HUES6 (cell line): Measurements from ENCODE around the gene IRAK1.

ENCODE experiments used
- H3K27ac ChIP-seq: 2 replicates; pipeline ENCODE4 v1.7.0; 2013; ENCODE audit warnings: low read depth, mild to moderate bottlenecking, low read length, inconsistent platforms
- H3K27me3 ChIP-seq: 2 replicates; pipeline ENCODE4 v1.6.1; 2013; ENCODE audit warnings: low read length; ENCODE audit not compliant: control insufficient read depth, insufficient read depth
- H3K36me3 ChIP-seq: 2 replicates; pipeline ENCODE4 v1.6.1; 2013; ENCODE audit warnings: low read length; ENCODE audit not compliant: control insufficient read depth, insufficient read depth
- H3K4me1 ChIP-seq: 2 replicates; pipeline ENCODE4 v1.6.1; 2013; ENCODE audit warnings: low read length; ENCODE audit not compliant: control insufficient read depth, insufficient read depth
- H3K4me3 ChIP-seq: 2 replicates; pipeline ENCODE4 v1.5.1; 2013; ENCODE audit warnings: low read depth, low read length
- H3K9ac ChIP-seq: one replicate; pipeline ENCODE4 v1.6.1; 2013; ENCODE audit warnings: mild to moderate bottlenecking, low read length
- H3K9me3 ChIP-seq: 2 replicates; pipeline ENCODE4 v1.6.1; 2013; ENCODE audit warnings: low read depth, low read length; ENCODE audit not compliant: control insufficient read depth, insufficient read depth

Gene IRAK1

DNA sequence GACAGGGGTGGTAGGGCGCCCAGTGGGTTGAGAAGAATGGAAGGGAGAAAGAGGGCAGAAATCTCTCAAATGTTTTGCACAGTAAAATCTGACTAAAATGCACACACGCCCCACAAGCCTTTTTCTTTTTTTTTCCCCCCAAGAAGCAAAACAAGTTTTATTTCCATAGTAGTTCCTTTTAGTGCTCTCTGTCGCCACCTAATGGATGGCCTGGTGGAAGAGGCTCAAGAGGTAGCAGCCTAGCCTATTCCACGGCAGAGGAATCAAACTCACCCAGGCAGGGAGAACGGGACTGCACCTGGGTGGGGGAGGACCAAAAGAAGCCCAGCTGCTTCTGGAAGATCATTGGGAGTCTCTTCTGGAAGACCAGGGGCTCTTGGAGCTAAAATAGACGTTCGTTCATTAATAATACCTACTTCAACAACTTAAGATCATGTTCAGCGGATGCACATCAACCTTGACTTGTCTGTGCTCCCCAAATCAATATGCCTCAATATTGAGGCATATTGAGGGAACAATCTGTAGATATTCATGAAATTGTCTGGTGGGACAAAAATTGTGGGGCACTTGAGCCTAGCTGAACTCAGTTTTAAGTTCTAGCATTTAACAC, 31.6 kb upstream of the IRAK1 start:
- no peak overlapping the region for H3K9ac ChIP-seq
- no peak overlapping the region for H3K27ac ChIP-seq
- H3K27me3 ChIP-seq: no peaks in the 10 kb centered on the region
- peaks cover 14% of the 10 kb centered on the region for H3K36me3 ChIP-seq
- peaks cover 13% of the 10 kb centered on the region; the same call in 1 of the 2 replicates for H3K9me3 ChIP-seq
- H3K4me3 ChIP-seq: no peak overlapping the region
- H3K4me1 ChIP-seq: peaks cover 3% of the 10 kb centered on the region

DNA sequence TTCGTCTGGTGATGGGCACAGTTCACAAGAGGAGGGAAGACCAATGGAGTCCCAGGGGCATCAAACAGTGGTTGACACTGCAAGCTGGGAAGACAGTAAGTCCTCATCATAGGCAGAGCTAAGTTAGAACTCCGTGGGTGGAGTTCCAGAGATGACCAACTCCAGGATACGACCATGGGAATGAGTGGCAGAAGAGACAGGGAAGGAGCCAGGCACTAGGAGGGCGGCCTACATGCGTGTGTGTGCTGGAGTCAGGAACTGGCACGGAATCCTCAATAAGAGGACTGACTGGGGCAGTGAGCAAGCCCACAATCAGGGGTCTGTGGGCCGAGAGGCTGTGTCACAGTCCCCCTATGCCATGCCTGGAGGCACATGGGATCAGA, 30.4 kb upstream of the IRAK1 start:
- Histone ChIP-seq H3K9me3 (peaks cover 15% of the 10 kb centered on the region; the same call in 1 of the 2 replicates), H3K36me3 (peaks cover 14% of the 10 kb centered on the region), H3K27ac (no peak overlapping the region), H3K27me3 (no peaks in the 10 kb centered on the region), H3K4me3 (no peak overlapping the region), H3K4me1 (peaks cover 7% of the 10 kb centered on the region), H3K9ac (no peak overlapping the region)

DNA sequence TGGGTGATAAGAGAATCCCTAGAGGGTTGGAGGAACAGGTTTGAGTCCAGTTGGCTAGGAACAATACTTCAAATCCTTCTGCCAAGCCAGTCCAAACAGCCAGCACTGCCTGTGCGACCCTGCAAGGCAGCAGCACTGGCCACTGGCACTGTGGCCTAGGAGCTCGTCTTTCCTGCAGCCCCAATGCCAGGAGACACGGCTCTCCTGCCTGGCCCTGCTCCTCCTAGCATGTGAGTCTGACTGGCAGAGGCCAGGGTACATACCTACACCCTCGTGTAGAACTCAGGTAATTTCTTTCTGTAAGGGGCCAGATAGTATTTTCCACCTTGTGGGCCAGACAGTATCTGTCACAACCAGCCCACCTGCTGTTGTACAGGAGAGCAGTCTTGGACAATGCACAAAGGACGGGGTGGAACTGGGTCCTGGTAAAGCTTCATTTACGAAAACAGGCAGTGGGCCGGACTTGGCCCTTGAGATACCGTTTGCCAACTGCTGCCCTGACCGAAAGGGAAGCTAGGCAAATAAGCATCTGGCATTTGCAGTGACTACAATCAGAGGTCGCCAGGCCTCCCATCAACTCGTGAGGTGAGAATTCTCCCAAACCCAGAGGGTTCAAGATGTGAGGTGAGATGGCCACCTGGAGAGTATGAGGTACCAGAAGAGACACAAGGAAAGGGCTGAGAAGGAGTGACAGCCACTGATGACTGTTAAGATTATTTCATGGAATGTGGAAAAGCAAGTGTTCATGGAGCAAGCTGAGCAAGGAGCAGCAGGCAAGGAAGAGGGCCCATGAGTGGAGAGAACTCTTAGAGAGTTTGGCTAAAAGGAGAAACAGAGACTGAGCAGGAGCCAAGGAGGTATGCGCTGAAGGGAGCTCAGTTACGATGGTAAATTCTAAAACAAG, 29.8 kb upstream of the IRAK1 start:
- no peak overlapping the region for H3K9ac ChIP-seq
- H3K27ac ChIP-seq: no peak overlapping the region
- peaks cover 15% of the 10 kb centered on the region; the same call in 1 of the 2 replicates for H3K9me3 ChIP-seq
- H3K36me3 ChIP-seq: peaks cover 14% of the 10 kb centered on the region
- H3K27me3 ChIP-seq: no peaks in the 10 kb centered on the region
- H3K4me1 ChIP-seq: peaks cover 7% of the 10 kb centered on the region
- no peak overlapping the region for H3K4me3 ChIP-seq

GRCh38 chrX:154048398-154048797, 28.7 kb upstream of the IRAK1 start:
- no peak overlapping the region for H3K9ac ChIP-seq
- H3K9me3 ChIP-seq: peaks cover 15% of the 10 kb centered on the region; the same call in 1 of the 2 replicates
- H3K36me3 ChIP-seq: peaks cover 14% of the 10 kb centered on the region
- no peak overlapping the region for H3K4me3 ChIP-seq
- peaks cover 8% of the 10 kb centered on the region for H3K4me1 ChIP-seq
- no peak overlapping the region for H3K27ac ChIP-seq
- no peaks in the 10 kb centered on the region for H3K27me3 ChIP-seq

GRCh38 chrX:154046940-154047610, 27.4 kb upstream of the IRAK1 start:
- Histone ChIP-seq H3K27me3 (no peaks in the 10 kb centered on the region), H3K4me3 (no peak overlapping the region), H3K9me3 (peaks cover 13% of the 10 kb centered on the region; the same call in 1 of the 2 replicates), H3K27ac (no peak overlapping the region), H3K9ac (no peak overlapping the region), H3K4me1 (peaks cover 12% of the 10 kb centered on the region), H3K36me3 (peaks cover 14% of the 10 kb centered on the region)

DNA sequence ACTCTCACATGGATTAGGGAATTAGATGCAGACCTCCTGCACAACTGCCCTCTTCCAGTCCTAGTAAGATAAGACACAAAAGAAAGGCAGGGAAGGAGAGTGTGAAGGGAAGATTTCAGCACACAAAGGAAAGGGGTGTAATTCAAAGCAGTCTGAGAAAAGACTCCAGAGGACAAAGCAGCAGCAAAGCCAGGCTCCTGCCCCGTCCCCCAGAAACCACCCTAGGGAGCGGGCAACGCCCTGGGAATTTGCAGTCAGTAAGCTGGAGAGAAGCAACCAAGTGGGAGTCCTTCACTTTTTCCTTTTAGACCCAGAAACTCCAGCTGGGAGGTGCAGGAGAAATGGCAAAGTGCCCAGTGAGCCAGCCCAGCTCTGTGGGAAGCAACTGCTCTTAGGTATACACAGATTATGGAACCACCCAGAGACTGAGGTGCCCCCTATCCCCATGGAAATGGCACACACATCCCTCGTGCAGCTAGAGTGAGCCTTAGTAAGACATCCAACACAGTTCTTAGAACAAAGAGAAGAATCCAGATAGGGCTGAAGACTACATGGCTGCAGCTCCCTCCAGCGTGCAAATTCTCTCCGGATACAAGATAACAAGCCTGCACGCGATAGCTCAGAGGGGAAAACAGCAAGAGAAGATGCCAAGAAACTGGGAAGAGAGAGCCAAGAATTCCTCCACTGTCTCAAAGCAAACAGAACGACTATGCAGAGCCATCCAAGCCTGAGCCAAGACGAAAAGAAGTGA, 26.5 kb upstream of the IRAK1 start:
- Histone ChIP-seq H3K27me3 (no peaks in the 10 kb centered on the region), H3K36me3 (peaks cover 14% of the 10 kb centered on the region), H3K9me3 (peaks cover 13% of the 10 kb centered on the region; the same call in 1 of the 2 replicates), H3K27ac (no peak overlapping the region), H3K4me1 (peaks cover 20% of the 10 kb centered on the region), H3K9ac (no peak overlapping the region), H3K4me3 (no peak overlapping the region)

GRCh38 chrX:154044091-154044490, 24.4 kb upstream of the IRAK1 start:
- Histone ChIP-seq H3K27ac (no peak overlapping the region), H3K4me1 (peaks cover 31% of the 10 kb centered on the region), H3K36me3 (peaks cover 8% of the 10 kb centered on the region), H3K9me3 (peaks cover 9% of the 10 kb centered on the region; the same call in 1 of the 2 replicates), H3K27me3 (no peaks in the 10 kb centered on the region), H3K9ac (no peak overlapping the region), H3K4me3 (no peak overlapping the region)

- Histone ChIP-seq H3K27me3 (no peaks in the 10 kb centered on the region), H3K36me3 (peaks cover under 1% of the 10 kb centered on the region; the same call in 1 of the 2 replicates), H3K27ac (no peak overlapping the region), H3K9me3 (peaks cover 9% of the 10 kb centered on the region; the same call in 1 of the 2 replicates), H3K4me3 (no peak overlapping the region), H3K4me1 (peaks cover 31% of the 10 kb centered on the region), H3K9ac (no peak overlapping the region)
Observed at GRCh38 chrX:154043003-154043763, 23.5 kb upstream of the IRAK1 start.

- Histone ChIP-seq H3K9me3 (peaks cover 6% of the 10 kb centered on the region; the same call in 1 of the 2 replicates), H3K36me3 (no peaks in the 10 kb centered on the region; the same call in 1 of the 2 replicates), H3K9ac (no peak overlapping the region), H3K27ac (no peak overlapping the region), H3K27me3 (no peaks in the 10 kb centered on the region), H3K4me3 (no peak overlapping the region), H3K4me1 (peaks cover 27% of the 10 kb centered on the region; the same call in 1 of the 2 replicates)
Observed at GRCh38 chrX:154040863-154041262, 21.2 kb upstream of the IRAK1 start.

DNA sequence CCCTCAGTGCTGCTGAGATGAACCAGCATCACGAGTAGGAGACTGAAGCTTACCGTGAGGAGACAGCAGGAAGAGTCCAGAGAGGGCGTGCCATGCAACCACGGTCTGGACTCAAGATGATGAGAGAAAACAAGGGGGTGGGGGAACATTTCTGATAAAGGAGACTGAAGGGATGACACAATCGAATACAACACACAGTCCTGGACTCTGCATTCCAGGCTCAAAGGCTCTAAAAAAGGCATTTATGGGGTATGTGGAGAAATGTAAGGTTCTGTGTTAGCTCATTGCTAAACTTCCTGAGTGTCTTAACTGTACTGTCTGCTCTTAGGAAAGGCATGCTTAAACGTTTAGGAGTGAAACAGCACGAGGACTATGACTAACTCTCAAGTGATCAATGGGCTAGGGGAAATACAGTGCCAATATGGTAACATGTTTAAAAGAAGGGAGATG, 20.6 kb upstream of the IRAK1 start:
- Histone ChIP-seq H3K4me1 (peaks cover 27% of the 10 kb centered on the region; the same call in 1 of the 2 replicates), H3K27me3 (no peaks in the 10 kb centered on the region), H3K9ac (no peak overlapping the region), H3K4me3 (no peak overlapping the region), H3K9me3 (peaks cover 6% of the 10 kb centered on the region; the same call in 1 of the 2 replicates), H3K36me3 (no peaks in the 10 kb centered on the region; the same call in 1 of the 2 replicates), H3K27ac (no peak overlapping the region)
